NCI-H446 (cell line): ENCODE results near the gene OR6K3.

ENCODE experiments used
- DNase-seq, 2 experiments: peaks; one replicate each; lab custom pipeline; 2025; lab: John Stamatoyannopoulos, UW

The OR6K3 gene

GRCh38 chr1:158686111-158687009, 34.2 kb downstream of the OR6K3 start, which contains the start of gene SPTA1:
SPTA1 (minus strand) TSS chr1:158686715; CDS start chr1:158686517, 198 bp downstream.
- no peak for DNase-seq

- DNase-seq = no peak
Observed at GRCh38 chr1:158685085-158685484, 35.4 kb downstream of the OR6K3 start.

GRCh38 chr1:158681606-158682005, 38.9 kb downstream of the OR6K3 start:
- no peak for DNase-seq

- DNase-seq = no peak
Observed at GRCh38 chr1:158679289-158679688, 41.2 kb downstream of the OR6K3 start.

GRCh38 chr1:158675563-158676323, 44.8 kb downstream of the OR6K3 start:
- DNase-seq = no peak

- DNase-seq = no peak
Observed at GRCh38 chr1:158674302-158674701, 46.2 kb downstream of the OR6K3 start.
